ENCODE results near the gene EEF1A2.

DNA sequence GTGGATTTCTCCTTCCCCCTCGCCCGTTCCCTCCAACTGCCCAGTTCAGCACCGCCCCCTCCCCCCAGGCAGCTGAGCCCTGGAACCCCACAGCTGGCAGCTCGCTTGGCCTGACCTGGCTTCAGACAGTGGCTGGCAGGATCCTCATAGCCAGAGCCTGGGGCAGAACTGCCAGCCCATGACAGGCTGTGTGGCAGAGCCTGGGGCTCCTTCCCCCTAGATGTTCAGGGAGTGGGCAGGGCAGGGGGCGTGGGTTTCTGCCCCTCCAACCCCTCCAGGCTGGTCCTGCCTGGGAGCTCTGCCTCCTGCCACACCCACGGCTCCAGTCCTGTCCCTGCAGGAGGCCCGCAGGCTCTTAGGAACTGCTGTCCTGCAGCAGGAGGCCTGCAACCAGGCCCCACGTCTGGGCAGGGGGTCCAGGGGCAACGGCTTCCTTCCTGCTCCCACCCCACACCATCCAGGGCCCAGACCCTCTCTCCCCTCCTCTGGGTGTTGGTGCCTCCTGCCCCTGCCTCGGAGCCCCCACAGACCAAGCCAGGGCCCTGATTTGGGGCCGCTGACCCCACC, 16.8 kb downstream of the EEF1A2 start:
- TF ChIP-seq, protein P1, sequence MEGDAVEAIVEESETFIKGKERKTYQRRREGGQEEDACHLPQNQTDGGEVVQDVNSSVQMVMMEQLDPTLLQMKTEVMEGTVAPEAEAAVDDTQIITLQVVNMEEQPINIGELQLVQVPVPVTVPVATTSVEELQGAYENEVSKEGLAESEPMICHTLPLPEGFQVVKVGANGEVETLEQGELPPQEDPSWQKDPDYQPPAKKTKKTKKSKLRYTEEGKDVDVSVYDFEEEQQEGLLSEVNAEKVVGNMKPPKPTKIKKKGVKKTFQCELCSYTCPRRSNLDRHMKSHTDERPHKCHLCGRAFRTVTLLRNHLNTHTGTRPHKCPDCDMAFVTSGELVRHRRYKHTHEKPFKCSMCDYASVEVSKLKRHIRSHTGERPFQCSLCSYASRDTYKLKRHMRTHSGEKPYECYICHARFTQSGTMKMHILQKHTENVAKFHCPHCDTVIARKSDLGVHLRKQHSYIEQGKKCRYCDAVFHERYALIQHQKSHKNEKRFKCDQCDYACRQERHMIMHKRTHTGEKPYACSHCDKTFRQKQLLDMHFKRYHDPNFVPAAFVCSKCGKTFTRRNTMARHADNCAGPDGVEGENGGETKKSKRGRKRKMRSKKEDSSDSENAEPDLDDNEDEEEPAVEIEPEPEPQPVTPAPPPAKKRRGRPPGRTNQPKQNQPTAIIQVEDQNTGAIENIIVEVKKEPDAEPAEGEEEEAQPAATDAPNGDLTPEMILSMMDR (IDR thresholded peaks at IDR 0.05): no peak
- TF ChIP-seq EZH2phosphoT487 (IDR thresholded peaks at IDR 0.05): no peak
